ENCODE data around the gene INTS3. TPM values are rescaled to one million over a fixed set of nuclear protein-coding genes. Genes with fewer than 3 reads are reported as not detected.
A peak's percentile ranks its signal among the peaks of the same experiment; 100 is the strongest.

Gene INTS3
- total and polyA plus RNA-seq, 9 of the 15 experiments (the other 6 are each of a cell fraction or from before 2014, with no cell fraction given) = 6.3 to 24.1 (median 14.3) TPM

DNA sequence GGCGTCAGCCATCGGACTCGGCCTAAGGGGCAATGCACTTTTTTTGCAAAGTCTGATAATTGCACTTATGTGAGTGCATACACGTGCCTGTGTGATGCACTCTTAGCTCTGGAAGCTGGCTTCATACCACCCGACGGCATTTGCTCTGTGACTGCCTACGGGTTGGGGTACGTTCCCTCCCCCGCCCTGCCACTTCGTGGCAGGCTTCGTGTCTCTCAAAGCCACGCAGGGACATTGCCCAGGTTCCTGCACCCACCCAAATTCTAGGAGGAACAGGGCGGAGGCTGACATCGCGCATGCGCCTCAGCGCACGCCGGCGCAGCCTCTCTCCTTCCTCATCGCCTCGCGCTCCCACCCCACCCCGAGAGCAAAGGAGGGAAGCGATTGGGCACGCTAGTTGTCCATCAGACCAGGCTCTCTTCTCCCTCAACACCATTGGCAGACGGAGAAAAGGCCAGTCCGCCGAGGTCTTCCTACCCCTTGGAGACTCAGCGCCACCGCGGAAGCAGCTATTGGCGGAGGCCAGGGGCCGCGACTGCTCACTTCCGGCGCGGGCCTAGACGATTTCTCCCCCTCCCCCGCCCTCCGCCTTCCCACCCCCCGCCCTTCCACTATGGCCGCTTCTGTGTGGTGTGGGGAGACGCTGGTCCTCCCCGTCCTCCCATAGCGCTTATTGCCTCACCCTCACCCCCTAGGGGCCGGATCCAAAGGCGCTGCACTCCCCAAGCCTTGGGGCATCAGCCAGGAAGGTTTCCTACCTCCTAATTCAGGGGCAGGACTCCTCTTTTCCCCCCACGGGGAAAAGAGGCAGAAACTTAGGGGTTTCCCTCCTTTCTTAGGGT lies at the start of gene INTS3 (continued):
- TF ChIP-seq ZNF124 (CRISPR knock-in tag; IDR thresholded peaks at IDR 0.05) = no peak
- no peak for TF ChIP-seq KHSRP (IDR thresholded peaks at IDR 0.05)
- TF ChIP-seq TBL1XR1 (IDR thresholded peaks at IDR 0.05; ENCODE audit: low read length in 2 of 2) = no peak
- TF ChIP-seq POLR2B (IDR thresholded peaks at IDR 0.05; ENCODE audit: low read depth, partially characterized antibody) = peak; percentile 46
- no peak for TF ChIP-seq ZNF146 (CRISPR knock-in tag; IDR thresholded peaks at IDR 0.05; ENCODE audit: unreplicated experiment)
- TF ChIP-seq, protein P1, sequence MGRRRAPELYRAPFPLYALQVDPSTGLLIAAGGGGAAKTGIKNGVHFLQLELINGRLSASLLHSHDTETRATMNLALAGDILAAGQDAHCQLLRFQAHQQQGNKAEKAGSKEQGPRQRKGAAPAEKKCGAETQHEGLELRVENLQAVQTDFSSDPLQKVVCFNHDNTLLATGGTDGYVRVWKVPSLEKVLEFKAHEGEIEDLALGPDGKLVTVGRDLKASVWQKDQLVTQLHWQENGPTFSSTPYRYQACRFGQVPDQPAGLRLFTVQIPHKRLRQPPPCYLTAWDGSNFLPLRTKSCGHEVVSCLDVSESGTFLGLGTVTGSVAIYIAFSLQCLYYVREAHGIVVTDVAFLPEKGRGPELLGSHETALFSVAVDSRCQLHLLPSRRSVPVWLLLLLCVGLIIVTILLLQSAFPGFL (CRISPR knock-in tag; IDR thresholded peaks at IDR 0.05) = no peak
- no peak for TF ChIP-seq RBM15 (IDR thresholded peaks at IDR 0.05; ENCODE audit: insufficient read depth, low read length)
- no peak for TF ChIP-seq ZNF347 (CRISPR knock-in tag; IDR thresholded peaks at IDR 0.05; ENCODE audit: low read depth)
- no peak for TF ChIP-seq SIX5 (IDR thresholded peaks at IDR 0.05; ENCODE audit: borderline replicate concordance in 1 of 2, insufficient read depth in 1 of 2, low read depth in 1 of 2, low read length in 2 of 2)
- TF ChIP-seq ZNF79 (CRISPR knock-in tag; IDR thresholded peaks at IDR 0.05; ENCODE audit: low read depth) = no peak
- no peak for TF ChIP-seq ATF3 (IDR thresholded peaks at IDR 0.05)
- TF ChIP-seq ATF3 (CRISPR knock-in tag; conservative IDR thresholded peaks at IDR 0.05) = no peak
- no peak for TF ChIP-seq PYGO2 (tag; IDR thresholded peaks at IDR 0.05)
- TF ChIP-seq NFE2 (IDR thresholded peaks at IDR 0.05; ENCODE audit: low read depth) = no peak
- TF ChIP-seq MECOM (CRISPR knock-in tag; IDR thresholded peaks at IDR 0.05) = peak; percentile 61; the same call in 1 of the 2 replicates
- no peak for TF ChIP-seq NR2F6 (CRISPR knock-in tag; IDR thresholded peaks at IDR 0.05)
- no peak; the same call in 1 of the 2 replicates for TF ChIP-seq SMARCA5 (IDR thresholded peaks at IDR 0.05)
- TF ChIP-seq HMG20A (CRISPR knock-in tag; conservative IDR thresholded peaks at IDR 0.05) = no peak
- TF ChIP-seq TCF7 (IDR thresholded peaks at IDR 0.05; ENCODE audit: borderline replicate concordance) = no peak
- TF ChIP-seq ZNF253 (CRISPR knock-in tag; conservative IDR thresholded peaks at IDR 0.05) = no peak
- no peak for TF ChIP-seq RCOR1 (IDR thresholded peaks at IDR 0.05; ENCODE audit: borderline replicate concordance in 1 of 2, low read depth in 2 of 2, low read length in 2 of 2)
- no peak for TF ChIP-seq NR2C2 (CRISPR knock-in tag; IDR thresholded peaks at IDR 0.05)
- peak; percentile 81 for TF ChIP-seq NR2C2 (tag; IDR thresholded peaks at IDR 0.05)
- TF ChIP-seq ELF1 (tag; IDR thresholded peaks at IDR 0.05) = peak; percentile 91
- TF ChIP-seq RBM17 (IDR thresholded peaks at IDR 0.05; ENCODE audit: borderline replicate concordance, low read depth, low read length) = no peak
- TF ChIP-seq ZFP36 (IDR thresholded peaks at IDR 0.05; ENCODE audit: low read depth, low read length, partially characterized antibody) = no peak
- TF ChIP-seq MXI1 (IDR thresholded peaks at IDR 0.05; ENCODE audit: low read depth, low read length) = no peak
- TF ChIP-seq, protein P2, sequence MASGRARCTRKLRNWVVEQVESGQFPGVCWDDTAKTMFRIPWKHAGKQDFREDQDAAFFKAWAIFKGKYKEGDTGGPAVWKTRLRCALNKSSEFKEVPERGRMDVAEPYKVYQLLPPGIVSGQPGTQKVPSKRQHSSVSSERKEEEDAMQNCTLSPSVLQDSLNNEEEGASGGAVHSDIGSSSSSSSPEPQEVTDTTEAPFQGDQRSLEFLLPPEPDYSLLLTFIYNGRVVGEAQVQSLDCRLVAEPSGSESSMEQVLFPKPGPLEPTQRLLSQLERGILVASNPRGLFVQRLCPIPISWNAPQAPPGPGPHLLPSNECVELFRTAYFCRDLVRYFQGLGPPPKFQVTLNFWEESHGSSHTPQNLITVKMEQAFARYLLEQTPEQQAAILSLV (tag; IDR thresholded peaks at IDR 0.05) = no peak

All from K562 (cell line).